Small intestine (tissue), 7 donors: ENCODE data around the gene MAST4. TPM values are rescaled to one million over a fixed set of nuclear protein-coding genes. Genes with fewer than 3 reads are reported as not detected.

Experiments
- DNase-seq, 2 donors: peaks; one replicate each; pipeline versions ENCODE4 v3.0.0 to v3.0.0-alpha.2; 2013
- FAIRE-seq: peaks from 2 replicates; lab custom pipeline; 2012; peaks lifted over from hg19 to GRCh38; lab: Jason Lieb, UNC
- H3K27ac ChIP-seq, 3 donors: one replicate each; pipeline ENCODE4 v1.5.1; 2013; ENCODE audit warnings: low read length in 2 of 3, mild to moderate bottlenecking in 2 of 3, control low read depth in 1 of 3, inconsistent platforms in 1 of 3, low read depth in 1 of 3, moderate library complexity in 1 of 3
- H3K27me3 ChIP-seq, 3 donors: one replicate each; pipeline ENCODE4 v1.6.1; 2013; ENCODE audit warnings: low read length in 3 of 3, inconsistent platforms in 1 of 3; ENCODE audit not compliant: control insufficient read depth in 3 of 3, insufficient read depth in 3 of 3
- H3K36me3 ChIP-seq, 3 donors: one replicate each; pipeline ENCODE4 v1.6.1; 2013; ENCODE audit warnings: low read length in 3 of 3, inconsistent platforms in 1 of 3, low read depth in 1 of 3, mild to moderate bottlenecking in 1 of 3, moderate library complexity in 1 of 3; ENCODE audit not compliant: control insufficient read depth in 3 of 3, insufficient read depth in 2 of 3
- H3K4me1 ChIP-seq, 3 donors: one replicate each; pipeline ENCODE4 v1.6.1; 2013; ENCODE audit warnings: low read length in 2 of 3, inconsistent platforms in 1 of 3, low read depth in 1 of 3, mild to moderate bottlenecking in 1 of 3, moderate library complexity in 1 of 3; ENCODE audit not compliant: control insufficient read depth in 3 of 3, insufficient read depth in 2 of 3
- H3K4me3 ChIP-seq, 3 donors: one replicate each; pipeline ENCODE4 v1.5.1; 2013; ENCODE audit warnings: low read length in 3 of 3, control low read depth in 1 of 3, inconsistent platforms in 1 of 3, low read depth in 1 of 3, mild to moderate bottlenecking in 1 of 3, moderate library complexity in 1 of 3
- H3K9me3 ChIP-seq, 2 donors: one replicate each; pipeline ENCODE4 v1.6.1; 2013; ENCODE audit warnings: low read depth in 1 of 2, low read length in 1 of 2; ENCODE audit not compliant: control insufficient read depth in 2 of 2, insufficient read depth in 1 of 2
- WGBS, 3 donors: extraction: QIAGEN DNeasy Blood & Tissue Kit; methylation state at CpG; one replicate each; pipeline ENCODE4 v1.1.7; 2013; 5-methylcytosine and 5-hydroxymethylcytosine counted together
- polyA plus RNA-seq, 4 donors: library from polyadenylated mRNA; stranded (reverse) in 3 of 4; unstranded in 1 of 4; fragments of 200-250 nt in 3 of 4; fragments of 120-200 nt in 1 of 4; gene quantifications; one replicate each; pipeline versions ENCODE4 v1.2.1 to v1.2.3, GENCODE V29; 2013
- donor health status: healthy with polysubstance abuse.
- donor health status: control.
- donor health status: control.
- donor health status: Bipolar disorder and iron deficiency.
- donor health status: healthy.

Gene MAST4
- polyA plus RNA-seq, 4 donors: 3.0 to 16.4 (median 4.5) TPM

GRCh38 chr5:66986534-66986933 is 390.3 kb downstream of the MAST4 start:
- FAIRE-seq (no peak), DNase-seq (no peak)
- 57 to 67% (median 66%) methylated on average over 4 of the region's 4 CpGs for WGBS, 3 donors
- H3K9me3 ChIP-seq: no peaks in the 10 kb centered on the region
- H3K27ac ChIP-seq: no peak overlapping the region
- H3K4me3 ChIP-seq: no peak overlapping the region
- no peaks in the 10 kb centered on the region for H3K27me3 ChIP-seq
- peaks cover 1 to 12% (median 3%) of the 10 kb centered on the region in 3 donors for H3K4me1 ChIP-seq
- H3K36me3 ChIP-seq: no peaks in the 10 kb centered on the region

DNA sequence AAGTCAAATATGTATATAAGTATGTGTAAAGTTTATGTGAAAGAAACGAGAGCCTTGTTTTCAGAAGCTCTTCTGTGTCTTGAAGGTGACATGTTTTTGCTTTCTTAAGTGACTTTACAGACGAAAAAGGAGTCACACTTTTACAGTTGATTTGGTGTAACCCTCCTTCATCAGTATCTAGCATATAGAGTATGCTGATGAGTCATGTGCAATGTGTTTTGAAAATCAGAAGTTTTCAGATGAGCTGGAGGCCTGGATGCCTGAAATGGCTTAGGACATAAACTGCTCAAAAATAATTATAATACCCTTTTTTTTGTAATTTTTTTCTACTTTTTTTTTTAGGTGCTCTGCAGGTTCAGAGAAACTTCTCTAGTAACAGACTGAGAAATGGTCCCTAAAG is 390.9 kb downstream of the MAST4 start:
- no peaks in the 10 kb centered on the region for H3K36me3 ChIP-seq
- H3K4me3 ChIP-seq: no peak overlapping the region
- peaks cover 0 to 10% (median 3%) of the 10 kb centered on the region in 3 donors for H3K4me1 ChIP-seq
- no peaks in the 10 kb centered on the region for H3K27me3 ChIP-seq
- no peaks in the 10 kb centered on the region for H3K9me3 ChIP-seq
- FAIRE-seq (no peak), DNase-seq (no peak)
- WGBS, 3 donors: 68 to 77% (median 69%) methylated on average over 2 of the region's 2 CpGs
- no peak overlapping the region for H3K27ac ChIP-seq

GRCh38 chr5:66987540-66987939 is 391.3 kb downstream of the MAST4 start:
- FAIRE-seq (no peak), DNase-seq (no peak)
- H3K9me3 ChIP-seq: no peaks in the 10 kb centered on the region
- H3K4me1 ChIP-seq: peaks cover 0 to 10% (median 3%) of the 10 kb centered on the region in 3 donors
- no peaks in the 10 kb centered on the region for H3K36me3 ChIP-seq
- H3K27ac ChIP-seq: no peak overlapping the region
- WGBS, 3 donors: 67 to 79% (median 73%) methylated on average over 3 of the region's 3 CpGs
- H3K4me3 ChIP-seq: no peak overlapping the region
- no peaks in the 10 kb centered on the region for H3K27me3 ChIP-seq

DNA sequence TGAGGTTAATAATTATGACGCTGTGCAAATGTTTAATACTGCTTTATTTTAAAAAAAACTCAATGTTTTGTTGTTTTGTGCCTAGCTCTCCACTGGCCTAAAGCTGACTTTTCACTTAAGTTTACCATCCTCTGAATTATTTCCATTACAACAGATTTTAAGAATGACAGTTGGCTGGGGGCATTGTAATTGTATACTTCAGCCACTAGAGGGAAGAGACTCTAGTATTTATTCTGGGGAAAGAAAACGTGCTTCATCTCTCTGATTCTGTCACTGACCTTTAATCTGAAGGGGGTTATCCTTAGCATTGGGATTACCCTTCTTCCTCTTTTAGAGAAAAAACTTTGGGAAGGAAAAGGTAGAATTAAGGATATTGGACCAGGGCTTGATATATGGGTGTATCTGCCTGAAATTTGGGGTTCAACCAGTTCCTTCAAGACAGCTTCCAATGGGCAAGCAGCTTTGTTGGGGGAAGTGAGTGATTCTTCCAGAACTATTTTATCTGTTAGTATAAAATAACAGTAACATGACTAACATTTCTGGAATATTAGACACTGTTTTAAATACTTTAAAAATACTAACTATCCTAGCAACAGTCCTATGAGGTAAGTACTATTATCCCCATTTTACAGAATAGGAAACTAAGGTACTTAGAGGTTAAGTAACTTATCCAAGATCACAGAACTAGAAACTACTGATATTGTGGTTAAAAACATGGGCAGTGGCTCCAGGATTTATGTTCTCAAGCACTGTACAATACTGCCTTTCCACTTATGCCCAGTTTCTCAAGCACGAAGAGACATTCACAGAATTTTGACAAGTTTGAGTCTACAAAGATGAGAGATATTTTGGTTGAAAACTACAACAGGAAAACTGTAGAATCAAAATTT is 392.0 kb downstream of the MAST4 start:
- no peak overlapping the region for H3K27ac ChIP-seq
- no peaks in the 10 kb centered on the region for H3K9me3 ChIP-seq
- H3K4me3 ChIP-seq: no peak overlapping the region
- no peaks in the 10 kb centered on the region for H3K27me3 ChIP-seq
- no peaks in the 10 kb centered on the region for H3K36me3 ChIP-seq
- DNase-seq: peak in 1 of 2 donors; percentile 28
- H3K4me1 ChIP-seq: peaks cover 0 to 10% (median 3%) of the 10 kb centered on the region in 3 donors
- WGBS, 3 donors: 54 to 58% (median 56%) methylated on average over 3 of the region's 3 CpGs
- FAIRE-seq: no peak

GRCh38 chr5:66989286-66989685 is 393.1 kb downstream of the MAST4 start:
- no peaks in the 10 kb centered on the region for H3K27me3 ChIP-seq
- H3K36me3 ChIP-seq: no peaks in the 10 kb centered on the region
- no peak overlapping the region for H3K27ac ChIP-seq
- FAIRE-seq: no peak
- no peaks in the 10 kb centered on the region for H3K9me3 ChIP-seq
- no peak overlapping the region for H3K4me3 ChIP-seq
- WGBS, 3 donors: 0% methylated on average over 1 of the region's 1 CpG
- H3K4me1 ChIP-seq: peaks cover 0 to 10% (median 3%) of the 10 kb centered on the region in 3 donors
- DNase-seq: no peak

DNA sequence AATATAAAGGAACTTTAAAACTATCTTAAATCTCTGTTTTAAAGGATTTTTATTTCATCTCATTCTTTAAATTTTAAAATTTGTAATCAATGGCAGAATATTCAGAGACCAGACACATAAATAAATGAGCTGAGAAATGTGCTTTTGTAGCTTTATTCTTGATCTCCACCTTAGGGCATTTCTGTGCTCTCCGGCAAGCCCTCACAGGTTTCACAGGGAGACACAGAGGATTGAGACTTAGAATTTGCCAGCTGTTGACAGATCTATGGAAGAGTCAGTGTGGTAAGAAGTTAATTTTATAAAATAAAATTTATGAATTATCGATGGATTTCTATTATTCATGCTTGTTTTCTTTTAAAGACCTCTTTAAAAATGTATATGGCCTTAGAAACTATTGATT is 393.6 kb downstream of the MAST4 start:
- H3K9me3 ChIP-seq: no peaks in the 10 kb centered on the region
- WGBS, 3 donors: 94 to 97% (median 97%) methylated on average over 2 of the region's 2 CpGs

DNA sequence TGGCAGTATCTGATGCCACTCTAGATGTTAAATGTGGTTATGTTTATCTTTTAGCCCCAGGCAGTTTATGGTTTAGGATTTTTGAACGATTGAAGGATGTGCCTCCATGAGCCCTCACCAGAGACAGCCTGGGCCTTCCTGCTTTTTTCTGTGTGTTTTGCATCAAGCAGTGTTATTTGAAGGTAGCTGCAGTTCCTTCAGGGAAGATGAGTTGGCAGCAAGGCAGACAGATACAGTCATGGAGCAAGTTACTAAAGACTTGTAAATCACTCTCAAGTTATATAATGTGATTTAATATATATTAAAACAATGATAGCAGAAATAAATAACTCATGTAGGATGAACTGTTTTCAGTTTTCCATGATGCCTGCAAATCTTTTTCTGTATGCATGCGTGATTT is 395.6 kb downstream of the MAST4 start:
- 7 to 12% (median 10%) methylated on average over 2 of the region's 2 CpGs for WGBS, 3 donors
- FAIRE-seq: no peak
- no peaks in the 10 kb centered on the region for H3K27me3 ChIP-seq

More for the DNA sequence above, 393.6 kb downstream of the MAST4 start:
- FAIRE-seq (no peak), DNase-seq (no peak)
- H3K36me3 ChIP-seq: no peaks in the 10 kb centered on the region
- peaks cover 0 to 10% (median 3%) of the 10 kb centered on the region in 3 donors for H3K4me1 ChIP-seq
- no peak overlapping the region for H3K4me3 ChIP-seq
- H3K27ac ChIP-seq: no peak overlapping the region
- no peaks in the 10 kb centered on the region for H3K27me3 ChIP-seq

DNA sequence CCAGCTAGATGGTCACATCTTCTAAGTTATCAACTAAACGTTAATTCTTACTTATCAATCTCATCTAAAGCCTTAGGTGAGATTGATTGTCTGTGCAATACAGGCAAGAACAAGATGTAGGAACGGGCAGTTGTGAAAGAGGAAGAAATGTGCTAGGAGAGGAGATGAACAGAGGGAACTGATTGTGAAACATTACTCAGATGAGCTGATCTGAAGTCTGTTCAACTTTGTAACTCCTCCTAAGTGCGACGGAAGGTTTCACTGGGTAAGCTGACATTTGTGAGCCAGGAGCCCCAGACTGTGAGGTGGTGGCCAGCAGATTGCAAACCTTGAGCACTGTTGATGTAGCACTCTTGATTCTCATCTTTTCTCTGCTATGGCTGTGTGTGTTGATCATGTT is 396.4 kb downstream of the MAST4 start:
- DNase-seq (no peak), FAIRE-seq (no peak)
- Histone ChIP-seq H3K36me3 (peaks cover 0 to 2% (median 0%) of the 10 kb centered on the region in 3 donors), H3K27ac (no peak overlapping the region), H3K4me1 (no peaks in the 10 kb centered on the region), H3K9me3 (no peaks in the 10 kb centered on the region), H3K4me3 (no peak overlapping the region), H3K27me3 (no peaks in the 10 kb centered on the region)
- 58 to 64% (median 60%) methylated on average over 4 of the region's 4 CpGs for WGBS, 3 donors

More for the DNA sequence above, 395.6 kb downstream of the MAST4 start:
- no peaks in the 10 kb centered on the region for H3K9me3 ChIP-seq
- no peak overlapping the region for H3K4me3 ChIP-seq
- no peak overlapping the region for H3K27ac ChIP-seq
- no peak for DNase-seq
- H3K4me1 ChIP-seq: no peaks in the 10 kb centered on the region
- peaks cover 0 to 2% (median 0%) of the 10 kb centered on the region in 3 donors for H3K36me3 ChIP-seq
